Adrenal gland (tissue), 5 donors: ENCODE data around the gene JKAMP.

Experiments
- POLR2A ChIP-seq, 2 donors: fragments of 450-650 bp; IDR thresholded peaks; one replicate each; pipeline ENCODE4 v1.6.1; 2017; ENCODE audit warnings: antibody characterized with exemption in 2 of 2, mild to moderate bottlenecking in 2 of 2, moderate library complexity in 1 of 2
- TF ChIP-seq, protein P1 (sequence below), 6 experiments: fragments of 450-650 bp in 4 of 6; fragments of 200-600 bp in 2 of 6; sonication (generic) in 1 of 6; IDR thresholded peaks; 1 replicate in 5 of 6; 2 replicates in 1 of 6; pipeline versions ENCODE4 v1.5.1 to v1.8.0; 2016 to 2021; ENCODE audit warnings: antibody characterized with exemption in 6 of 6, mild to moderate bottlenecking in 2 of 6, moderate library complexity in 1 of 6
- donor health status: DM: no; HTN: no; CAD: no.

DNA sequence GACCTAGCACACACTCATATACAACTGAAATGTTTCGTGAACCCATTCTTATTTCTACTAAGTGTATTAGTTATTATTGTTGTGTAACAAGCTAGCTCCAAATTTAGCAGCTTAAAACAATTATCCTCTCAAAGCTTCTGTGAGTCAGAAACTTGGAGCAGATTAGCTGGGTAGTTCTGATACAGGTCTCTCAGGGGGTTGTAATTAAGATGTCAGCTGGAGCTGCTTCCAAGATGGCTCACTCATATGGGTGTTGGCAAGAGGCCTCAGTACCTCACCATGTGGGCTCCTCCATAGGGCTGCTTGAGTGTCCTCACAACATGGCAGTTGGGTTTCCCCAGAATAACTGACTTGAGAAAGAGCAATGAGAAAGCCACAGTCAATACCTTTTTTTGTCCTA, 28.9 kb upstream of the JKAMP start:
- TF ChIP-seq, protein P1, sequence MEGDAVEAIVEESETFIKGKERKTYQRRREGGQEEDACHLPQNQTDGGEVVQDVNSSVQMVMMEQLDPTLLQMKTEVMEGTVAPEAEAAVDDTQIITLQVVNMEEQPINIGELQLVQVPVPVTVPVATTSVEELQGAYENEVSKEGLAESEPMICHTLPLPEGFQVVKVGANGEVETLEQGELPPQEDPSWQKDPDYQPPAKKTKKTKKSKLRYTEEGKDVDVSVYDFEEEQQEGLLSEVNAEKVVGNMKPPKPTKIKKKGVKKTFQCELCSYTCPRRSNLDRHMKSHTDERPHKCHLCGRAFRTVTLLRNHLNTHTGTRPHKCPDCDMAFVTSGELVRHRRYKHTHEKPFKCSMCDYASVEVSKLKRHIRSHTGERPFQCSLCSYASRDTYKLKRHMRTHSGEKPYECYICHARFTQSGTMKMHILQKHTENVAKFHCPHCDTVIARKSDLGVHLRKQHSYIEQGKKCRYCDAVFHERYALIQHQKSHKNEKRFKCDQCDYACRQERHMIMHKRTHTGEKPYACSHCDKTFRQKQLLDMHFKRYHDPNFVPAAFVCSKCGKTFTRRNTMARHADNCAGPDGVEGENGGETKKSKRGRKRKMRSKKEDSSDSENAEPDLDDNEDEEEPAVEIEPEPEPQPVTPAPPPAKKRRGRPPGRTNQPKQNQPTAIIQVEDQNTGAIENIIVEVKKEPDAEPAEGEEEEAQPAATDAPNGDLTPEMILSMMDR (IDR thresholded peaks at IDR 0.05) = no peak
- no peak for TF ChIP-seq POLR2A (IDR thresholded peaks at IDR 0.05)
